ENCODE measurements around the gene TAC3.

The TAC3 gene

DNA sequence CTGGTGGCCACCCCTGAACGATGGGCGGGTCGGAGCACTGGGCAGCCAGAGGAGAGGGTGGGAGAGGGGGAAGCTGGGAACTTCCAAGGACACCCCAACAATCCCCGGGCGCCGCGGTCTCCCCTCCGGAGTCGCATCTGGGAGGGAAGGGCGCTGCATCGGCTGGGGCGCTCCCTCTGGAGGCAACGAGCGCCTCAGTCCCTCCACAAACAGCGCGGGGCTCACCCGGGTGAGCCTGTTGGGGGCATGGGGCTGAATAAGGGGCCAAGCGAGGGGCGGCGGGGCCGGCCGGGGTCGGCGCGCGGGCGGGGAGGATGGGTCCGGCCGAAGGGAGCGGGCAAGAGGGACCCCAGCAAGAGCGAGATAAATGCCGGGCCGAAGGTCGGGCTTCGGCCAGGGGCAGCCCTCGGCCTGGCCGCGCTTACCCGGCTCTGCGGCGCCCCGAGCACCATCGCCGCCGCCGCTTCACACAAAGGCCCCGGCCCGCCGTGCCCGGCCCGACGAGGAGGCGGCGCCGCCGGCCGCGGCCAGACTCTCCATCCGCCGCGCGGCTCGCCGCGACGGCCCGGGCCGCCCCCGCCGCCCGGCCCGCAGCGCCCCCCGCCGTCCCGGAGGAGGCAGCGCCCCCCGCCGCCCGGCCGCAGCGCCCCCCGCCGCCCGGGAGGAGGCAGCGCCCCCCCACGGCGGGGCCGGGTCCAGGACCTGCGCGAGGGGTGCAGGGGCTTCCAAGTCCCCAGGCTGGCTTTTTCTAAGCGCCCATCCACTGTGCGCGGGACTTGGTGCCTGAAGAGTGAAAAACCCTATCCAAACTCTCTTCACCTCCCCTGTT is 10.1 kb downstream of the TAC3 start, which contains the start of gene ZBTB39:
ZBTB39 (minus strand) TSS at position 567 of the 829 bp plus-strand sequence. CDS start 1,629 bp downstream, outside the sequence.
- peak in 42 of 51 donors; percentile 5 to 76 (median 42) for DNase-seq

- DNase-seq: no peak
Observed at GRCh38 chr12:57004651-57005050, 11.7 kb downstream of the TAC3 start.

DNA sequence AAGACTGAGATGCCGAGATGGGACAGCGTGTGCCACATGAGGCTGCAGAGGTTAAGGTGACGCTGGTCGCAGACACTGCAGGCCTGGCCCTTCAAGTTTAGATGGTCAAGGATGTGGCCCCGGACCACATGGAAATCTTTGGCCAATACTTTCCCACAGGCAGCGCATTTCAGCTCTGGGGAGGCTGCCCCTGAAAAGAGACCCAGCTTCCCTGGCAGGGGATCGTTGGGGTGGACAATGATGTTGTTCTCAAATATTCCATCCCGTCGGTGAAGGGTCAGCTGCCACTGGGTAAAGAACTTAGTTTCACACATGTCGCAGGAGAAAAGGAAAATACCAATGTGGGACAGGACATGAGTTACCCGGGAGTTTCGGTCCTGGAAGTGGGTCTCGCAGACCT is 12.9 kb downstream of the TAC3 start:
- no peak for DNase-seq

DNA sequence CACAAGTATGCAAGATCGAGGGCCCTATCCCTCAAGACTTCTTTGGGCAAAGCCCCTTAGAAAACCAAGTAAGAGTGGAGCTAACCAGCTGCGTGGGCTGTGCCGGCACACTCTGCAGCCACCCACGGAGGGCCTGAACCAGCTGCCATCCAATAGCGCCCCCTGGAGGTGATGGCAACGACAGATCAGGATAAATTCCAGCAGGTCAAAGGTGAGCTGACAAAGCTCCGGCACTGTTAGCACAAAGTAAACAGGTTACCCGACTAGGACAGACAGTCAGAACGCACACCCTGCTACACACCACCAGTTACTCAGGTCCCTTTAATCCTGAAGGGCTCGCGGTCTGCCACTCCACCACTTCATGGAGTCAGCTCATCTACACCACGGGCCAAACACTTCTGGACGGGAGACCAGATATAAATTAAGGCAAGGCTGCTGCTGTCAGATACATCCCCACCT is 14.9 kb downstream of the TAC3 start:
- peak in 21 of 51 donors; percentile 1 to 49 (median 19) for DNase-seq

GRCh38 chr12:57000393-57000792 is 15.9 kb downstream of the TAC3 start:
- DNase-seq: no peak

DNA sequence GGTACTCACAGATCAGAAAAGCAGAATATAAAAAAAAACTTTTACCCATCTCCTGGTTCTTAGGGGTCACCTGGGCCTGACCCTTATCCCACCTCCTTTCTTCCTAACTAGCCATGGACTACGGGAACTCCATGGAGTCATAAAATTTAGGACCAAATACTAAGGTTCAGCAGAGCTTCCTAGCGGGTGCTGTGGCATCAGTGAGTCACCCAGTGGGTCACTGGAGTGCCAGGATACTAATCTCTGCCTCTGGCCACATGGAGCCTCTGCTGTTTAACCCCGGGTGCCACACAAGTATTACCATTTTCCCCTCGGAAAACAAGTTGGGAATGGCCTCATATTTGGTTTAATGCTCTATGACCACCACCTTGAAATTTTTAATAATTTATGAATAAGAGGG is 16.9 kb downstream of the TAC3 start:
- no peak for DNase-seq

DNA sequence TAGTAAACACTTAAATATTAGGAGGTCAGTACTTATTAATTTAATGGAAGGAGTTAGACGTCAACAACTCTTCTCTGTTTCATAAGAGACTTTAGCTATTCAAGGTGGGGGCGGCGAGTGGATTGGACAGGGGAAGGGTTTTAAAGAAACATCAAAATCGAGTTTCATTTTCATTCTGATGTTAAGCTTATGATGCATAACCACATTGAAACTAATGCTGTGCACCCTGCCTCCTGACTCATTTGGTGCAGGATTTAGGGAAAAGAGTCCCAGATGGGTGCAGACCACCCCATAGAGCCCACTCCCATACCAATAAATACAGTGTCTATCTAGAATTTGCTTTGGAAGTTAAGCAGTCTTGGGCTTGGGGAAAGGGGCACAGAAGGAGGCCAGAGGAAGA is 17.3 kb downstream of the TAC3 start:
- no peak for DNase-seq

GRCh38 chr12:56998316-56998715 is 18.0 kb downstream of the TAC3 start:
- no peak for DNase-seq

DNA sequence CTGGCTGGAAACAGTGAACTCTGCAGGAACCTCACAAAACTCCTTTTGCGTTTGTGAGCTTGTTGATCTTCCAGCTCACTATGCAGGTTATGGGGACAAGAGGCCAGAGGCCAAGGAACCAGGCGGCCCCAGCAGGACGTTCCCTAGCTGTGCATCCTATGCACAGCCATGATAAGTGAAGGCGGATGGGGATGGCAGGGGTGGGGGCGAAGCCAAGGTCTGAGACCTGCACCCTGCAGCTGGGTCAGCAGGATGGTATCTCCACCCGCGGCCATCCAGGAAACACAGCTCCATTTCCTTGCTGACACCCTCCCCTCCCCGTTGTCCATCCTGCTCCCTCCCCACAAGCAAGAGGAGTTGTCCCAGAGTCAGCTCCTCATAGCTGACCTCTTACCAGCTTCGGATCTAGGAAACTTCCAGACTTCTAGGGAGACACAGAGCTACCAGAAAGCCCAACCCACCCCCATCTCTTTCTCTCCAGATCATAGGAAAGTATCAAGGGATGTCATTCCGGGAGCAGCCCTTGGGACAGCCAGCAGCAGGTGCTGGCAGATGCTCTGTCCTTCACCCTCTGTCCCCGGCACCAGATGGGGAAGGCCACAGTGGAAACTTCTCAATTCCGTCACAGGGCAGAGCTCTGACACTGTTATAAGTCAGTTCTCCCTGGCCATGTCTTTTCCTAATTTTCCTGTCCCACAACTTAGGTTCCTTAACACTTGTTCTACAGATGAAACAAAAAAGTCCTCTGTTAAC is 19.4 kb downstream of the TAC3 start:
- no peak for DNase-seq

- DNase-seq: no peak
Observed at GRCh38 chr12:56995930-56996496, 20.3 kb downstream of the TAC3 start.

DNA sequence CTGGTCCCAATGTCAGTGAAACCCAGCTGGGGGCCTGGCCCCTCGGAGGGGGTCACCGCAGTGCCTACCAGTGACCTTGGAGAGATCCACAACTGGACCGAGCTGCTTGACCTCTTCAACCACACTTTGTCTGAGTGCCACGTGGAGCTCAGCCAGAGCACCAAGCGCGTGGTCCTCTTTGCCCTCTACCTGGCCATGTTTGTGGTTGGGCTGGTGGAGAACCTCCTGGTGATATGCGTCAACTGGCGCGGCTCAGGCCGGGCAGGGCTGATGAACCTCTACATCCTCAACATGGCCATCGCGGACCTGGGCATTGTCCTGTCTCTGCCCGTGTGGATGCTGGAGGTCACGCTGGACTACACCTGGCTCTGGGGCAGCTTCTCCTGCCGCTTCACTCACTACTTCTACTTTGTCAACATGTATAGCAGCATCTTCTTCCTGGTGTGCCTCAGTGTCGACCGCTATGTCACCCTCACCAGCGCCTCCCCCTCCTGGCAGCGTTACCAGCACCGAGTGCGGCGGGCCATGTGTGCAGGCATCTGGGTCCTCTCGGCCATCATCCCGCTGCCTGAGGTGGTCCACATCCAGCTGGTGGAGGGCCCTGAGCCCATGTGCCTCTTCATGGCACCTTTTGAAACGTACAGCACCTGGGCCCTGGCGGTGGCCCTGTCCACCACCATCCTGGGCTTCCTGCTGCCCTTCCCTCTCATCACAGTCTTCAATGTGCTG is 21.0 kb downstream of the TAC3 start:
- DNase-seq: no peak

GRCh38 chr12:56994231-56994746 is 22.0 kb downstream of the TAC3 start:
- no peak for DNase-seq

DNA sequence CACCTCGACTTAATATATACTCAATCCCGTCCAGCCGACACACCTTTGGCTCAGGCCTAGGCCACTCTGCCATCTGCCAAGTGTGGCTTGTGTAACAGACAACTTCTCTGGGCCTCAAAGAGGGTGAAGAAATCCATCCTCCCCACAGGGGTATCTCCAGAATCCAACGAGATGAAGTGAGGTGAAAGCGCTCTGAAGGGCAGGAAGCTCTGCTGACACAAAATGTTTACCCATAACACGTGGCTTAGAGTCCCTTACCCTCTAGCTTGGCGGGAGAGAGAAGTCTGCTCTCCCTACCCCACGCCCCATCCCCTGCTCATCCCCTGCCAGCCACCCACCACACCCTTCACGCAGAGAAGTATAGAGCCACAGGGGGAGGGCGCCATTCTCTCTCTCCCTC is 23.0 kb downstream of the TAC3 start:
- no peak for DNase-seq

DNA sequence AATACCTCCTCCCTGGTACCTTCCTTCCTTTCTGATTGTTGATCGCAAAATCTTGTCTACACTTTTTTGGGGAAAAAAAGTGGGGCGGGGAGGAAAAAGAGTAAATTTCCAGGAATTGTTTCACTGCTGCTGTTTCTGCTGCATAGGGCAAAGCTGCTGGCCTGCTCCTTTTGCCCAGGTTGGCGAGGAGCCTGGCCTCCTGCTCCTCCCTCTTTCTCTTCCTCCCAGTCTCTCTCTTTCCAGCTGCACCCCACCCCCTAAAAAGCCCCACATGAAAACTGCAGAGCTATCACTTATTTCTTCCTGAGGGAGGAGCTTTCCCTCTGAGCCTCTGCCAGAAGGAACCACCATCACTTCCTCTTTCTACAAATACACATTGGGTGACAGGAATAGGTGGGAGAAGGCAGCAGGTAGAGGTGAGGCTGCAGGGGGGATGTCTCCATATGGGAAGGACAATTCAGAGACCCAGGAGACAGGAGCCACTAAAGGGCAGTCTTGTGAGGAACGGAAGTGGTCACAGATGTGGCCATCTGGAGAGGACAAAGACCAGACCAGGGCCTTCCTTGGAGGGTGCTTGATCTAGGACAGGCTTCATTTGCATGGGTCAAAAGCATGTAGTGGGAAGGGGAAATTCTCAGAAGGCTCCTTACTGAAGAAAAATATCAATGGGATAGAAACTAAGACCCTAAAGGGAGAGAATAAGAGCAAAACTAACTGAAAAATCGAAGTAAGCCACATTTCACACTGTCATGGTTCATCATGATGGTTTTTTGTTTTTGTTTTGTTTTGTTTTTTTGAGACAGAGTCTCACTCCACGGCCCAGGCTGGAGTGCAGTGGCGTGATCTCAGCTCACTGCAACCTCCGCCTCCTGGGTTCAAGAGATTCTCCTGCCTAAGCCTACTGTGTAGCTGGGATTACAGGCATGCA is 24.7 kb downstream of the TAC3 start:
- DNase-seq: peak in 18 of 51 donors; percentile 5 to 32 (median 11)

GRCh38 chr12:56990648-56991318 is 25.5 kb downstream of the TAC3 start:
- no peak for DNase-seq

DNA sequence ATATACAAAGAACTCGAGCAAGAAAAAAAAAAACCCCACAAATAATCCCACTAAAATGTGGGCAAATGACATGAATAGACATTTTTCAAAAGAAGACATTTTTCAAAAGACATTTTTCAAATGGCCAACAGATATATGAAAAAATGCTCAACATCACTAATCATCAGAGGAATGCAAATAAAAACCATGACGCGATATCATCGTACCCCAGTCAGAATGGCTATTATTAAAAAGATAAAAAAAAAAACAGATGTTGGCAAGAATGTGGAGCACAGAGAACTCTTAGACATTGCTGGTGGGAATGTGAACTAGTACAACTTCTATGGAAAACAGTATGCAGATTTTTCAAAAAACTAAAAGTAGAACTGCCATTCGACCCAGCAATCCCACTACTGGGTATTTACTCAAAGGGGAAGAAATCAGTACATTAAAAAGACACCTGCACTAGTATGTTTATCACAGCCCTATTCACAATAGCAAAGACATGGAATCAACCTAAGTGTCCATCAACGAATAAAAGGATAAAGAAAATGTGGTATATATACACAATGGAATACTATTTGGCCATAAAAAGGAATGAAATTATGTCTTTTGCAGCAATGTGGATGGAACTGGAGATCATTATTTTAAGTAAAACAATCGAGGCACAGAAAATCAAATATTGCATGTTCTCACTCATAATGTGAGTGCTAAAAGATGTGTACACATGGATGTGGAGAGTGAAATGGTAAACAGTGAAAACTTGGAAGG is 26.3 kb downstream of the TAC3 start:
- no peak for DNase-seq

DNA sequence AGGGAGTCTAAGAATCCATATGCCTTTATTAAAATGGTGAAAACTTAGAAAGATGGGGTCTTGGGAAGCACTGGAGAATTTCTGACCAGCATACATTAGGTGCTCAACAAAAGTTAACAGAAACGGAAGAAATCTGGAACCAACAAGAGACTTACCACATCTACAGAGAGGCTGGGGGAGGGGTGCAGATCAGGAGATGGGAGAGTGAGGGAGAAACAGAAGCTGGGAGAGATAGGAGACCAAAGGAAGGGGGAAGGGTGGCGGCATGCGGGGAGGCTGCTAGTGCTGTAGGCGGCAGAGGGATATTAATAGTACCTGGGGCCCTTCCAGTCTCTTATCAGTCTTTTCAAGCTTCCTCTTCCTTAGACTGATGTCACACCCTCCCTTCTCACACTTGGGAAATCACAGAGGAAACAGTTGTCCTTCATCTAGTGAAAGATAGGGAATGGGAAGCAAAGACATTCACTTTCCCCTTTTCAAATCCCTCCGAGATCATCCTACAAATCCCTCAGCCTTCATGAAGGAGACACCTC is 28.1 kb downstream of the TAC3 start:
- peak in 2 of 51 donors; percentile 3 to 5 for DNase-seq

GRCh38 chr12:56987551-56988053 is 28.7 kb downstream of the TAC3 start:
- DNase-seq: peak in 48 of 51 donors; percentile 22 to 87 (median 65)
